HCT116 (cell line): ENCODE data around the gene NR1I3. TPM values are rescaled to one million over a fixed set of nuclear protein-coding genes. Genes with fewer than 3 reads are reported as not detected.

Experiments
- ATAC-seq: fragments of 200-7000 bp; cut with Tn5 transposase; 2 replicates; pipeline ENCODE4 v1.9.1; 2020; ENCODE audit warnings: mild to moderate bottlenecking, moderate library complexity
- BruUV-seq: library from RNA; stranded (reverse); fragments of 400-500 nt; replicated peaks from 2 replicates; lab custom pipeline; 2021; lab: Mats Ljungman, UMichigan
- CTCF ChIA-PET: fragments of 300-600 bp; sonication (Branson Sonifier 250); formaldehyde crosslinking; loops from one replicate; lab custom pipeline; 2021; ENCODE audit warnings: antibody characterized with exemption; lab: Charles Lee
- POLR2A ChIA-PET: fragments of 300-600, 350-600 bp; sonication (Branson Sonifier 250); formaldehyde crosslinking; loops from one replicate; lab custom pipeline; 2021; ENCODE audit warnings: antibody characterized with exemption; lab: Charles Lee
- RAD21 ChIA-PET, 2 experiments: fragments of 300-600 bp; sonication (Branson Sonifier 250); formaldehyde crosslinking; loops; one replicate each; lab custom pipeline; 2023; ENCODE audit warnings: low total read pairs in 2 of 2; ENCODE audit not compliant: uncharacterized antibody in 2 of 2, unreplicated experiment in 2 of 2, low non-redundant PET in 1 of 2; lab: Charles Lee
- DNase-seq: peaks from one replicate; pipeline ENCODE4 v3.0.0-alpha.2; 2010; ENCODE audit warnings: low read depth, low spot score
- H2AFZ ChIP-seq: fragments of 200-600 bp; shearing (Covaris generic), sonication (generic); 2 replicates; pipeline ENCODE4 v1.6.1; 2017; ENCODE audit warnings: low read depth, mixed run types, mixed read lengths, antibody characterized with exemption, low read length; ENCODE audit not compliant: poor library complexity, severe bottlenecking
- H3K27ac ChIP-seq: 2 replicates; pipeline ENCODE4 v1.5.1; 2012; ENCODE audit warnings: low read depth, low read length
- H3K27me3 ChIP-seq: fragments of 200-600 bp; sonication (generic); 2 replicates; pipeline ENCODE4 v1.6.1; 2016; ENCODE audit warnings: mixed run types, low read length, mixed read lengths; ENCODE audit not compliant: insufficient read depth
- H3K36me3 ChIP-seq, 2 experiments: fragments of 200-500 bp in 1 of 2; fragments of 200-600 bp in 1 of 2; sonication (Bioruptor generic) in 1 of 2; sonication (generic) in 1 of 2; 2 replicates each; pipeline versions ENCODE4 v1.5.1 to v1.6.1; 2014 to 2016; ENCODE audit warnings: low read length in 2 of 2, inconsistent platforms in 1 of 2, mixed read lengths in 1 of 2, mixed run types in 1 of 2; ENCODE audit not compliant: insufficient read depth in 2 of 2, control insufficient read depth in 1 of 2
- H3K4me1 ChIP-seq, 2 experiments: fragments of 200-600 bp in 1 of 2; sonication (generic) in 1 of 2; 2 replicates each; pipeline versions ENCODE4 v1.5.1 to v1.6.1; 2012 to 2017; ENCODE audit warnings: low read length in 2 of 2, inconsistent platforms in 1 of 2, mild to moderate bottlenecking in 1 of 2, mixed read lengths in 1 of 2, mixed run types in 1 of 2, moderate library complexity in 1 of 2; ENCODE audit not compliant: insufficient read depth in 2 of 2, control insufficient read depth in 1 of 2
- H3K4me2 ChIP-seq: fragments of 200-600 bp; sonication (generic); 2 replicates; pipeline ENCODE4 v1.6.1; 2017; ENCODE audit warnings: mixed run types, low read length, mixed read lengths
- H3K4me3 ChIP-seq, 2 experiments: fragments of 200-600 bp in 1 of 2; sonication (generic) in 1 of 2; replicated peaks in 1 of 2; 2 replicates each; pipeline ENCODE4 v1.5.1; 2011 to 2016; ENCODE audit warnings: low read length in 2 of 2, control low read depth in 1 of 2, low read depth in 1 of 2, mild to moderate bottlenecking in 1 of 2, mixed read lengths in 1 of 2, mixed run types in 1 of 2
- H3K79me2 ChIP-seq: fragments of 200-600 bp; sonication (generic); 2 replicates; pipeline ENCODE4 v1.6.1; 2017; ENCODE audit warnings: mild to moderate bottlenecking, mixed run types, low read length, moderate library complexity, mixed read lengths; ENCODE audit not compliant: insufficient read depth
- H3K9ac ChIP-seq: fragments of 200-600 bp; sonication (generic); 2 replicates; pipeline ENCODE4 v1.6.1; 2016; ENCODE audit warnings: low read length, mixed read lengths
- H3K9me2 ChIP-seq: fragments of 200-600 bp; sonication (generic), shearing (Covaris generic); 2 replicates; pipeline ENCODE4 v1.6.1; 2017; ENCODE audit warnings: mixed run types, mild to moderate bottlenecking, moderate library complexity; ENCODE audit not compliant: insufficient read depth
- H3K9me3 ChIP-seq, 2 experiments: fragments of 200-500 bp in 1 of 2; fragments of 200-600 bp in 1 of 2; sonication (Bioruptor generic) in 1 of 2; sonication (generic) in 1 of 2; 2 replicates each; pipeline ENCODE4 v1.6.1; 2014 to 2017; ENCODE audit warnings: low read length in 2 of 2, mixed read lengths in 2 of 2, inconsistent platforms in 1 of 2, low read depth in 1 of 2, mild to moderate bottlenecking in 1 of 2, mixed run types in 1 of 2, moderate library complexity in 1 of 2; ENCODE audit not compliant: control insufficient read depth in 1 of 2, insufficient read depth in 1 of 2
- H4K20me1 ChIP-seq: fragments of 200-600 bp; sonication (generic), shearing (Covaris generic); 2 replicates; pipeline ENCODE4 v1.6.1; 2017; ENCODE audit warnings: mixed run types, mild to moderate bottlenecking, moderate library complexity; ENCODE audit not compliant: insufficient read depth
- CEBPB ChIP-seq: IDR thresholded peaks from 2 replicates; pipeline ENCODE4 v1.6.1; 2012; ENCODE audit warnings: low read depth
- CTCF ChIP-seq, 3 experiments: fragments of 200-600 bp in 1 of 3; sonication (generic) in 1 of 3; IDR thresholded peaks in 2 of 3; conservative IDR thresholded peaks in 1 of 3; 2 replicates each; pipeline ENCODE4 v1.5.1; 2012 to 2017; ENCODE audit warnings: low read depth in 2 of 3, low read length in 2 of 3, antibody characterized with exemption in 1 of 3, borderline replicate concordance in 1 of 3, control low read depth in 1 of 3, mild to moderate bottlenecking in 1 of 3, mixed read lengths in 1 of 3, mixed run types in 1 of 3, moderate library complexity in 1 of 3; ENCODE audit not compliant: insufficient read depth in 1 of 3
- EZH2 ChIP-seq: fragments of 200-600 bp; sonication (generic); IDR thresholded peaks from 2 replicates; pipeline ENCODE4 v1.6.1; 2017; ENCODE audit warnings: antibody characterized with exemption, mixed run types
- FOSL1 ChIP-seq: IDR thresholded peaks from 2 replicates; pipeline ENCODE4 v1.6.1; 2012; ENCODE audit warnings: low read depth
- JUND ChIP-seq: IDR thresholded peaks from 2 replicates; pipeline ENCODE4 v1.6.1; 2012
- POLR2A ChIP-seq: IDR thresholded peaks from 2 replicates; pipeline ENCODE4 v1.7.0; 2011; ENCODE audit warnings: borderline replicate concordance; ENCODE audit not compliant: insufficient read depth, insufficient read length; ENCODE audit errors: extremely low read depth
- POLR2AphosphoS5 ChIP-seq: IDR thresholded peaks from 2 replicates; pipeline ENCODE4 v1.6.1; 2011; ENCODE audit warnings: mild to moderate bottlenecking, low read depth, low read length, moderate library complexity
- RAD21 ChIP-seq: IDR thresholded peaks from 2 replicates; pipeline ENCODE4 v1.6.1; 2012; ENCODE audit warnings: low read depth, mild to moderate bottlenecking
- REST ChIP-seq: IDR thresholded peaks from 2 replicates; pipeline ENCODE4 v1.6.1; 2012; ENCODE audit warnings: low read depth
- SIN3A ChIP-seq: IDR thresholded peaks from 2 replicates; pipeline ENCODE4 v1.6.1; 2012; ENCODE audit warnings: low read depth
- SRF ChIP-seq: IDR thresholded peaks from 2 replicates; pipeline ENCODE4 v1.6.1; 2012; ENCODE audit warnings: low read depth
- TCF7L2 ChIP-seq: IDR thresholded peaks from 2 replicates; pipeline ENCODE4 v1.7.0; 2011; ENCODE audit warnings: borderline replicate concordance, inconsistent platforms; ENCODE audit not compliant: insufficient read depth, insufficient read length; ENCODE audit errors: extremely low read depth
- YY1 ChIP-seq: IDR thresholded peaks from 2 replicates; pipeline ENCODE4 v1.6.1; 2011; ENCODE audit warnings: low read length, low read depth, moderate library complexity, mild to moderate bottlenecking; ENCODE audit not compliant: insufficient replicate concordance; ENCODE audit errors: extremely low read depth
- ZNF274 ChIP-seq: fragments of 200-500 bp; sonication (Bioruptor generic); IDR thresholded peaks from 2 replicates; pipeline ENCODE4 v1.6.1; 2014; ENCODE audit warnings: mild to moderate bottlenecking, low read depth, low read length, inconsistent platforms
- intact Hi-C: fragments of 100-400 bp; cut with micrococcal nuclease; formaldehyde crosslinking; loops from 2 replicates; pipeline ENCODE4 v1.10.0; 2022
- total RNA-seq: library from RNA; stranded (reverse); gene quantifications from one replicate; pipeline ENCODE4 v1.2.1, GENCODE V29; 2021; ENCODE audit not compliant: unreplicated experiment

Gene NR1I3
- total RNA-seq, 1 experiment from 2014 or later = not detected

GRCh38 chr1:161251579-161251978, 13.6 kb upstream of the NR1I3 start:
- Histone ChIP-seq H3K9me2 (no peaks in the 10 kb centered on the region), H3K36me3 (no peaks in the 10 kb centered on the region), H3K4me3 (no peak overlapping the region), H4K20me1 (no peaks in the 10 kb centered on the region), H3K9ac (no peak overlapping the region), H3K79me2 (no peaks in the 10 kb centered on the region), H3K27ac (no peak overlapping the region), H3K4me2 (no peak overlapping the region), H3K9me3 (peaks cover 0 to 4% of the 10 kb centered on the region in 2 experiments; a peak in 1 of 4 replicates), H2AFZ (no peak overlapping the region), H3K4me1 (no peaks in the 10 kb centered on the region), H3K27me3 (no peaks in the 10 kb centered on the region)
- TF ChIP-seq EZH2 (no peak), SRF (no peak), YY1 (no peak), JUND (no peak), FOSL1 (no peak), REST (no peak), ZNF274 (no peak), CTCF (IDR thresholded peaks at IDR 0.05 in 2 of 3, conservative IDR thresholded peaks at IDR 0.05 in 1 of 3; ENCODE audit: borderline replicate concordance in 1 of 3, insufficient read depth in 1 of 3, low read depth in 2 of 3, low read length in 2 of 3) (no peak), POLR2AphosphoS5 (no peak), TCF7L2 (no peak), SIN3A (no peak), CEBPB (no peak), POLR2A (no peak), RAD21 (no peak)
- RAD21 ChIA-PET = no interaction called here
- ATAC-seq (no peak), DNase-seq (no peak)
- CTCF ChIA-PET = no interaction called here
- POLR2A ChIA-PET = no interaction called here
- intact Hi-C loops = no loop called here
- BruUV-seq = no TSS peak
